NT2/D1 (cell line): ENCODE measurements around the gene TLK2.

Source experiments
- SUZ12 ChIP-seq: IDR thresholded peaks from 2 replicates; pipeline ENCODE4 v1.6.1; 2011; ENCODE audit not compliant: insufficient read length, insufficient read depth; ENCODE audit errors: extremely low read depth
- YY1 ChIP-seq: IDR thresholded peaks from 2 replicates; pipeline ENCODE4 v1.6.1; 2011; ENCODE audit not compliant: insufficient read length, insufficient read depth
- ZNF274 ChIP-seq: IDR thresholded peaks from 2 replicates; pipeline ENCODE4 v1.6.1; 2011; ENCODE audit warnings: mild to moderate bottlenecking, low read depth, low read length

DNA sequence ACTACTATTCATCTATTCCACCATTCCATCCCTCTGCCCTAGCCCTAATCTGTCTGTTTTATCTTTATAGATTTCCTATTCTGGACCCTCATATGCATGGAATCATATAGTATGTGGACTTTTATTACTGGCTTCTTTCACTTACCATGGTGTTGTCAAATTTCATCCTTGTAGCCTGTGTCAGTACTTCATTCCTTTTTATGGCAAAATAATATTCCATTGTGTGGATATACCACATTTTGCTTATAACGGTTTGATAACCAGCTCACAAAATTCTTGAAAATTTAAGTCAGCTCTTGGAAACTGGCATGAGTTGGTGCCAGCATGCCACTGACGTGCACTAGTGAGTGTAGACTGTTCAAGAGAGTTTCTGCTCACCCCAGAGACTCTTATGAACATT is 118.5 kb downstream of the TLK2 start:
- no peak for TF ChIP-seq ZNF274
- TF ChIP-seq YY1, result no peak
- TF ChIP-seq SUZ12, result no peak
